SIG-M5 (cell line): ENCODE data around the gene CITED1.
"Not testable (repeated sequence)": the region's sequence is repeated elsewhere in the genome, so short reads cannot be mapped to it uniquely, and the experiment has no call there.

Experiments
- DNase-seq: peaks from one replicate; lab custom pipeline; 2025; lab: John Stamatoyannopoulos, UW

CITED1 gene

GRCh38 chrX:72305286-72306084 lies at the start of gene CITED1:
CITED1 (minus strand) TSS chrX:72305914; CDS start chrX:72302869, 3,045 bp downstream.
- no peak for DNase-seq

- DNase-seq: no peak
Measured at GRCh38 chrX:72352786-72353185, 47.1 kb upstream of the CITED1 start.

- no peak for DNase-seq
Measured at GRCh38 chrX:72351606-72352334, 46.1 kb upstream of the CITED1 start.

DNA sequence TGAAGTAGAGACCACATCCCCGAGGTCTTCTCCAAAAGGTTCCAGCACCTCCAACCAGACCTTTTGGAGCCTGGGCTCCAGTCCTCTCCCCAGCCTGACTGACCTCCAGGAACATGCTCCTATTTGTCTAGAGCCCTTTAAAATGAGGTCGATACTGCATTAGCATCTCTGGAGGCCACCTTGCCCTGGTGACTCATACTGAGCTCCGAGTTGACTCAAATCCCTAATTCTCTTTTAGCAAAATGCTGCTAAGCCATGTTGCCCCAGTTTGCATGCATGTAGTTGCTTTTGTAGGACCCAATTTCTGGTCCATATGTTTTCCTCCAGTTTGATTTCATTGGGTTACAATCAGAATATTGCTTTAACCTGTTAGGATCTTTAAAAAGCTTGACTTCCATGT lies 43.5 kb upstream of the CITED1 start:
- DNase-seq: no peak

- DNase-seq: no peak
Measured at GRCh38 chrX:72348247-72348979, 42.7 kb upstream of the CITED1 start.

- no peak for DNase-seq
Measured at GRCh38 chrX:72347366-72347765, 41.7 kb upstream of the CITED1 start.

GRCh38 chrX:72346302-72346949 lies 40.7 kb upstream of the CITED1 start:
- no peak for DNase-seq

DNA sequence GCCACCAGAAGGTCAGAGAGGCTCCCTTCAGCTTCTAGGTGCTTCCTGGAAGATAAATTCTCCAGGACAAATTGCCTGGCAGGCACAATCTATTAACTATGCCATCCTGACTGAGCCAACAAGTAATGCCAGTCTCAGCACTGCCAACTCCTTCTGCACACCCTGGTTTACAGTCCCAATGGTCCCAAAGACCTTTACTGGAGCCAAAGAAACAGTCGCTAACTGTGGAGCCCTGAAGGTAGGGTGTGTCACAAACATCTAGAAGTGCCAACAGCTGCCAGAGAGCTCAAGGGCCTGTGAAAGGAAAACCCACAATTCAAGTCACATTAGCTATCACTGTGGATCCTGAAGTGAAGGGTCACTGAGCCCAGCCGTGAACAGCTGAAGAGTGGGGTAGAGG lies 34.9 kb upstream of the CITED1 start:
- no peak for DNase-seq

DNA sequence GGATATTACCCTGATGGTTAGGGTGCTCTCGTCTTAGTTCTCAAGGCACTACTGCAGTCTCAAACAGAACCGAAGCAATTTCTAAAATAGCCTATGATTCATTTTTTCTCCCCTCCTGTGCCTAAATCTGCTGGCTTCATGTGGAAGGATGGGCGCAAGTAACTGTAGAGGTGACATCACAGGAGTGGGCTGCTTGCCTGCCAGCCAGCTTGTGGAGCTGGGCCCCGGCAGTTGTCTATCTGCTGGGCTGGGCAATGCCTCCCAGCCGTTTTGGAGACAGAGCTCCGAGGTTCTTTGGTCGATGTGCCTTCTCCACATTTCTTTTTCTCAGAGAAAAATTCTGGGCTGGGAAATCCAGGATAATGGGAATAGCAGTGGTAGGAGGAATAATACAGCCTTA lies 34.3 kb upstream of the CITED1 start:
- no peak for DNase-seq

GRCh38 chrX:72330131-72330530 lies 24.4 kb upstream of the CITED1 start:
- no peak for DNase-seq

DNA sequence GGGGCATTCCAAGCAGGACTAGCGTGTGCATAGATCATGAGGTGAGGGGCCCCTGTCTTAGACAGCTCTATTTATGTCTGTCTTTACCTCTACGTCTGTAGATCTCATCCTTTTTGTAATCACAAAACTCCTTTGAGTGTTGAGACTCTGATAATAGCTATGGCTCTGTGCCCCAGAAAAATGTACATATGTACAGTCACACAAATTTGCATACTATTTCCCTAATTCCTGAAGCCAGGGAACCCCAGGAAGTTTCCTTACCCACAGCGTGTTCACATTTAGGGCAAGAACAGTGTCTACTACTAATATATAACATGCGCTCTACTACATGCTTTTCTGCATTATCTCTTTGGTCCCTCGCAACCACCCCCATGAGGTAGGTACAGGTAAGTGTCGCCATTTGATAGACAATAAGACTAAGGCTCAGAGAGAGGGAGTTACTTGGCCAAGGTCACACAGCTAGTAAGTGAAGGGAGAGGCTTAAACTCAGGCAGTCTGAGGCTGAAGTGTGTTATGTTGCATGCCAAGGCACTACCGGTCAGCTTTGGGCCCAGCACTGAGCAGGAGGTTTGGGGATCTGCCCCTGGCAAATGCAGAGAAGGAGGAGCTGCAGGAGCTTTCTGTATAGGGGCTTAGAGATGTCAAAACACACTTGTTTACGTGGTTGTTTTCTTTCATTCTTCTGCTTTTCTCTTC lies 21.0 kb upstream of the CITED1 start:
- no peak for DNase-seq

DNA sequence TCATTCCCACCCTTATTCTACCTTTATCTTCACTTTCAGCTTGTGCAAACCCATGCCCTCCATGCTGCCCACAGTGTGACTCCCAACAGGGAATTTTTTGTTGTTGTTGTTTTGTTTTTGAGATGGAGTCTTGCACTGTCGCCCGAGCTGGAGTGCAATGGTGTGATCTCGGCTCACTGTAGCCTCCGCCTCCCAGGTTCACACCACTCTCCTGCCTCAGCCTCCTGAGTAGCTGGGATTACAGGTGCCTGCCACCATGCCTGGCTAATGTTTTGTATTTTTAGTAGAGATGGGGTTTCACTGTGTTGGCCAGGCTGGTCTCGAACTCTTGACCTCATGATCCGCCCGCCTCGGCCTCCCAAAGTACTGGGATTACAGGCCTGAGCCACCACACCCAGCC lies 13.9 kb upstream of the CITED1 start:
- not testable (repeated sequence) for DNase-seq

GRCh38 chrX:72317139-72317538 lies 11.4 kb upstream of the CITED1 start:
- DNase-seq: no peak

GRCh38 chrX:72316408-72317110 lies 10.8 kb upstream of the CITED1 start:
- no peak for DNase-seq

- no peak for DNase-seq
Measured at GRCh38 chrX:72314881-72315280, 9.2 kb upstream of the CITED1 start.

- no peak for DNase-seq
Measured at GRCh38 chrX:72313707-72314641, 8.3 kb upstream of the CITED1 start.

DNA sequence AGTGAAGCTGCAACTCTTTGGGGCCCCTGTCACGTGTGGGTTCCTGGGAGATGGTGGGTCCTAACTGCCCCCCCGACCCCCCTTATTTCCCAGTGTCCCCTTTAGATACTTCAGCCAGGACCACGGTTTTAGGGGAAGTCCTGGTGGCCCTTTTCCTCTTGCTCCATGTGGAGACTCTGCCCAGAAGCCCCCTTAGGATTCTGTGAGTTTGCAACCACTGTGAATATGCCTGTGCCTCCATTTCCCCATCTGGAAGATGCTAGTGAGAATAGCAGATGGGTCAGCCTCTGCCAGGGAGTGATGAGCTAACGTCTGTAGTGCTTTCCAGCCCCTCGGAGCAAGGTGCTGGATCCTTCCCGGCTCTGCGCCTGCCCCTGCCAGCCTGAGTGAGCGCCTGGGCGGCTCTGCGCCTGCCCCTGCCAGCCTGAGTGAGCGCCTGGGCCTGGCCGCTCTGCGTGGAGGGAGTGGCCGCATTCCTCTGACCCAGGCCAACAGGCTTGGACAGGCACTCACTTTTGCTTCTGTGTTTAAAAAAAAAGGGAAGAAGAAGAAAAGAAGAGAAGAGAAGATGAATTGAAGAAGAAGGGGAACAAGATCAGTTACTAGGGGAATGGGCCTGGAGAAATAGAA lies 6.7 kb upstream of the CITED1 start:
- DNase-seq: no peak

DNA sequence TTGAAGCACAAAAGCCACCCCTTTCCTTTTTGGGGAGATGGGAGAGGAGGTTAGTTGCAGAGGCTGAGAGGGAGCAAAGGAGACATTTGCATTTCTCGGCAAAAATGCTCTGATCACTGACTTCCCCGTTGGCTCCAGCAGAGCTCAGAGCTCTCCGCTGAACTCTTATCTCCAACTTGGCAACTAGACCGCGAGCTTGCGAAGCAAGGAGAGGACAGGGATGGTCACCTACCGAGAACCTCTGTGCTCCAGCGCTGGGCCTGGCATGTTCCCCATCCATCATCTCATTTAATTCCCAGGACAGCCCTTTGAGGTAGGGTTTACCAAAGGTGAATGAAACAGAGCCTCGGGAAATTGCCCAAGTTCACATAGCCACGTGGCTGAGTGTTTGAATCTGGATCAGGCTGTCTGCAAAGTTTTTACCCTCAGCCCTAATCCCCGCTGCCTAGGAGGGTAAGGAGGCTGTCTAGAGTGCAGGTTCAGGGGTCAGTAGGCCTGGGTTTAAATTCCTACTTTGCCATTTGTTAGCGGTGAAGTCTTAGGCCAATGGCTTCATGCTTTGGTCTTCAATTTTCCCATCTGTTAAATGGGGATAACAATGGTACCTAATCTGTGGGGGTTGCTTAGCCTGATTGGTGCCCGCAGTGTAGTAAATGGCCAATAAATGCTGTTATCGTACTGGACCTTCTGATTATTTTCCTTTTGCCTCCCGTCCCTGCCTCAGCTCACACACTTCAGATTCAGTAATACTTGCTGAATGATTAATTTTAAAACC lies 3.8 kb upstream of the CITED1 start:
- DNase-seq: no peak
